NB4 (cell line): Measurements from ENCODE around the gene MCF2L.
"Not testable (repeated sequence)": the region's sequence is repeated elsewhere in the genome, so short reads cannot be mapped to it uniquely, and the experiment has no call there.

ENCODE experiments used
- DNase-seq: peaks from one replicate; pipeline ENCODE4 v3.0.0; 2010; ENCODE audit warnings: low read depth
- H3K4me3 ChIP-seq: one replicate; pipeline ENCODE4 v1.5.1; 2011; ENCODE audit warnings: mild to moderate bottlenecking, low read depth, low read length, moderate library complexity
- CTCF ChIP-seq: IDR thresholded peaks from one replicate; pipeline ENCODE4 v1.5.1; 2012; ENCODE audit warnings: low read depth, low read length
- MAX ChIP-seq: IDR thresholded peaks from 2 replicates; pipeline ENCODE4 v1.6.1; 2011; ENCODE audit warnings: low read depth, low read length
- MYC ChIP-seq: IDR thresholded peaks from 2 replicates; pipeline ENCODE4 v1.6.1; 2011; ENCODE audit warnings: low read depth, low read length
- POLR2A ChIP-seq: IDR thresholded peaks from 2 replicates; pipeline ENCODE4 v1.6.1; 2011; ENCODE audit warnings: mild to moderate bottlenecking; ENCODE audit not compliant: insufficient read length; ENCODE audit errors: extremely low read depth

Gene MCF2L

GRCh38 chr13:113076681-113077401, 107.8 kb downstream of the MCF2L start:
- TF ChIP-seq POLR2A, result no peak
- TF ChIP-seq CTCF, result no peak
- TF ChIP-seq MYC, result no peak
- no peak for TF ChIP-seq MAX
- H3K4me3 ChIP-seq, result no peak overlapping the region
- no peak for DNase-seq

- no peak overlapping the region for H3K4me3 ChIP-seq
- no peak for DNase-seq
- no peak for TF ChIP-seq POLR2A
- TF ChIP-seq MYC, result no peak
- no peak for TF ChIP-seq CTCF
- no peak for TF ChIP-seq MAX
Measured at GRCh38 chr13:113077566-113077952, 108.5 kb downstream of the MCF2L start.

GRCh38 chr13:113077953-113078901, 109.2 kb downstream of the MCF2L start:
- H3K4me3 ChIP-seq, result no peak overlapping the region
- no peak for TF ChIP-seq CTCF
- TF ChIP-seq MYC, result no peak
- TF ChIP-seq MAX, result no peak
- TF ChIP-seq POLR2A, result no peak
- peak; percentile 40 for DNase-seq

- no peak overlapping the region for H3K4me3 ChIP-seq
- TF ChIP-seq CTCF (no peak), MYC (no peak), MAX (no peak), POLR2A (no peak)
- DNase-seq, result peak; percentile 32
Measured at GRCh38 chr13:113078902-113079780, 110.1 kb downstream of the MCF2L start.

GRCh38 chr13:113079781-113080080, 110.7 kb downstream of the MCF2L start:
- not testable (repeated sequence) for DNase-seq, H3K4me3 ChIP-seq

GRCh38 chr13:113080361-113080831, 111.4 kb downstream of the MCF2L start:
- no peak for TF ChIP-seq MAX
- TF ChIP-seq MYC, result no peak
- no peak for TF ChIP-seq CTCF
- no peak for TF ChIP-seq POLR2A
- no peak overlapping the region for H3K4me3 ChIP-seq
- DNase-seq, result no peak
